A549 (cell line): ENCODE results near the gene CIB4. TPM values are rescaled to one million over a fixed set of nuclear protein-coding genes. Genes with fewer than 3 reads are reported as not detected.
"Not testable (repeated sequence)": the region's sequence is repeated elsewhere in the genome, so short reads cannot be mapped to it uniquely, and the experiment has no call there.

Experiments used
- ATAC-seq, 2 experiments: fragments of 200-7000 bp in 1 of 2; fragments of >200 bp in 1 of 2; cut with Nextera tagmentation in 1 of 2; cut with Tn5 transposase in 1 of 2; 3 replicates each; pipeline versions ENCODE4 v1.8.0 to v1.9.1; 2018 to 2020; ENCODE audit warnings: mild to moderate bottlenecking in 1 of 2, moderate library complexity in 1 of 2
- CTCF ChIA-PET: fragments of 300-600 bp; sonication (Branson Sonifier 250); formaldehyde crosslinking; extraction: SDS; loops from one replicate; lab custom pipeline; 2021; ENCODE audit warnings: antibody characterized with exemption, inconsistent platforms; lab: Yijun Ruan, JAX
- POLR2A ChIA-PET: fragments of 350-600 bp; formaldehyde crosslinking; extraction: SDS; loops from one replicate; lab custom pipeline; 2021; ENCODE audit warnings: antibody characterized with exemption, inconsistent platforms; lab: Yijun Ruan, JAX
- DNase-seq, 2 experiments: peaks; one replicate each; pipeline versions ENCODE4 v3.0.0 to v3.0.0-alpha.2; 2011 to 2016; ENCODE audit warnings: low read depth in 1 of 2, low spot score in 1 of 2
- FAIRE-seq: peaks from 2 replicates; lab custom pipeline; 2011; peaks lifted over from hg19 to GRCh38; lab: Jason Lieb, UNC
- H3K27ac ChIP-seq, 2 experiments: fragments of >200 bp; sonication (Bioruptor Twin); formaldehyde crosslinking; 3 replicates each; pipeline ENCODE4 v1.5.1; 2016 to 2017
- H3K4me1 ChIP-seq: fragments of >200 bp; sonication (Bioruptor Twin); formaldehyde crosslinking; 3 replicates; pipeline ENCODE4 v1.6.1; 2016
- H3K4me2 ChIP-seq: fragments of >200 bp; sonication (Bioruptor Twin); formaldehyde crosslinking; 3 replicates; pipeline ENCODE4 v1.6.1; 2016
- H3K4me3 ChIP-seq: fragments of >200 bp; sonication (Bioruptor Twin); formaldehyde crosslinking; 3 replicates; pipeline ENCODE4 v1.5.1; 2016
- H3K9me3 ChIP-seq: fragments of >200 bp; sonication (Bioruptor Twin); formaldehyde crosslinking; 3 replicates; pipeline ENCODE4 v1.6.1; 2016
- BCL3 ChIP-seq: fragments of >200 bp; sonication (Bioruptor Twin); formaldehyde crosslinking; IDR thresholded peaks from 3 replicates; pipeline ENCODE4 v1.6.1; 2016
- BHLHE40 ChIP-seq: IDR thresholded peaks from 2 replicates; pipeline ENCODE4 v1.6.1; 2012; ENCODE audit warnings: low read depth, low read length, inconsistent platforms
- CBX2 ChIP-seq: fragments of 200-600 bp; sonication (generic); IDR thresholded peaks from 2 replicates; pipeline ENCODE4 v1.6.1; 2016; ENCODE audit warnings: low read depth, mild to moderate bottlenecking, borderline replicate concordance
- CTCF ChIP-seq: fragments of >200 bp; sonication (Bioruptor Twin); formaldehyde crosslinking; IDR thresholded peaks from 3 replicates; pipeline ENCODE4 v1.5.1; 2016
- EHF ChIP-seq: fragments of 250-450 bp; sonication (Bioruptor Pico); IDR thresholded peaks from 2 replicates; pipeline ENCODE4 v1.5.0; 2020; ENCODE audit warnings: mild to moderate bottlenecking
- ELK1 ChIP-seq: fragments of 150-350 bp; IDR thresholded peaks from 2 replicates; pipeline ENCODE4 v1.6.1; 2014; ENCODE audit warnings: low read depth, mild to moderate bottlenecking, low read length
- ESRRA ChIP-seq: fragments of 150-350 bp; IDR thresholded peaks from 2 replicates; pipeline ENCODE4 v1.6.1; 2014; ENCODE audit warnings: mild to moderate bottlenecking, low read length, borderline replicate concordance
- HOXA7 ChIP-seq: fragments of 250-450 bp; sonication (Bioruptor Pico); IDR thresholded peaks from 2 replicates; pipeline ENCODE4 v1.5.0; 2020; ENCODE audit warnings: mild to moderate bottlenecking, moderate library complexity
- HOXB13 ChIP-seq: fragments of 250-450 bp; sonication (Bioruptor Pico); IDR thresholded peaks from 2 replicates; pipeline ENCODE4 v1.5.0; 2020; ENCODE audit warnings: low read depth, mild to moderate bottlenecking, moderate library complexity
- JUNB ChIP-seq: fragments of >200 bp; sonication (Bioruptor Twin); formaldehyde crosslinking; IDR thresholded peaks from 2 replicates; pipeline ENCODE4 v1.6.1; 2016
- MAX ChIP-seq: IDR thresholded peaks from 2 replicates; pipeline ENCODE4 v1.6.1; 2012
- NR3C1 ChIP-seq: fragments of >200 bp; sonication (Bioruptor Twin); formaldehyde crosslinking; IDR thresholded peaks from 3 replicates; pipeline ENCODE4 v1.6.1; 2017
- POLR2A ChIP-seq: IDR thresholded peaks from 2 replicates; pipeline ENCODE4 v1.6.1; 2012; ENCODE audit warnings: mild to moderate bottlenecking, low read length
- TFCP2L1 ChIP-seq: fragments of 250-450 bp; sonication (Bioruptor Pico); IDR thresholded peaks from 2 replicates; pipeline ENCODE4 v1.5.0; 2021; ENCODE audit warnings: mild to moderate bottlenecking
- TP53 ChIP-seq: fragments of 250-450 bp; sonication (Bioruptor Pico); IDR thresholded peaks from 2 replicates; pipeline ENCODE4 v1.5.0; 2021; ENCODE audit warnings: mild to moderate bottlenecking, moderate library complexity
- ZFP36 ChIP-seq: fragments of 450-650 bp; IDR thresholded peaks from 2 replicates; pipeline ENCODE4 v1.6.1; 2014; ENCODE audit warnings: borderline replicate concordance; ENCODE audit not compliant: partially characterized antibody
- ZNF302 ChIP-seq: fragments of 250-450 bp; sonication (Bioruptor Pico); IDR thresholded peaks from 2 replicates; pipeline ENCODE4 v1.9.0; 2021; ENCODE audit warnings: inconsistent platforms, mild to moderate bottlenecking, moderate library complexity
- WGBS: methylation state at CpG from one replicate; pipeline ENCODE4 v1.1.6; 2017; ENCODE audit errors: missing lambda C conversion rate; 5-methylcytosine and 5-hydroxymethylcytosine counted together
- polyA plus RNA-seq, 4 experiments: library from polyadenylated mRNA; depleted of rRNA in 3 of 4; stranded (reverse); fragments of >200 nt; fragmentation: RNase III in 1 of 4; extraction: RNeasy Plus Mini Kit Qiagen cat#74134 plus additional on column Dnase treatment in 1 of 4; gene quantifications; 2 replicates in 3 of 4; 3 replicates in 1 of 4; pipeline ENCODE4 v1.2.3, GENCODE V29; 2011 to 2017

The CIB4 gene
- polyA plus RNA-seq, 2 of the 4 experiments (the other 2 are of a cell fraction) = 0.30 to 1.0 TPM

GRCh38 chr2:26568076-26568890 lies 72.9 kb downstream of the CIB4 start:
- CTCF ChIA-PET = interaction anchor here (0.6 to 18.2 kb wide), 5 partner anchors 9 to 171 kb away, joined by 3 to 237 read pairs (median 3); no protein-coding TSS in a partner anchor
- WGBS = 59% methylated on average over 7 of the region's 7 CpGs

GRCh38 chr2:26567534-26567933 lies 73.6 kb downstream of the CIB4 start:
- no peak for TF ChIP-seq POLR2A
- TF ChIP-seq BHLHE40 = no peak
- no peak for TF ChIP-seq ZFP36
- no peak for TF ChIP-seq HOXB13 (CRISPR knock-in tag)
- TF ChIP-seq NR3C1 = no peak
- TF ChIP-seq CTCF = no peak
- TF ChIP-seq CBX2 = no peak
- Histone ChIP-seq H3K4me3 (no peak overlapping the region), H3K4me2 (no peak overlapping the region), H3K9me3 (no peaks in the 10 kb centered on the region), H3K27ac (no peak overlapping the region), H3K4me1 (peaks cover 4% of the 10 kb centered on the region; the same call in 1 of the 3 replicates)
- ChIA-PET POLR2A (no interaction called here), CTCF (interaction anchor here (3.8 to 18.2 kb wide), 2 partner anchors 10 to 11 kb away, joined by 17 to 237 read pairs; no protein-coding TSS in a partner anchor)
- 14% methylated on average over 3 of the region's 3 CpGs for WGBS
- no peak for FAIRE-seq
- no peak for DNase-seq
- no peak for ATAC-seq

More at GRCh38 chr2:26568076-26568890, 72.9 kb downstream of the CIB4 start:
- TF ChIP-seq EHF (CRISPR knock-in tag) = no peak
- no peak for TF ChIP-seq TP53 (CRISPR knock-in tag)
- TF ChIP-seq JUNB = no peak
- TF ChIP-seq POLR2A = no peak
- TF ChIP-seq ESRRA = no peak
- TF ChIP-seq ZNF302 (CRISPR knock-in tag) = no peak
- TF ChIP-seq MAX = no peak
- TF ChIP-seq TFCP2L1 (CRISPR knock-in tag) = no peak
- TF ChIP-seq BCL3 = no peak
- TF ChIP-seq HOXA7 (CRISPR knock-in tag) = no peak
- no peak for TF ChIP-seq ELK1
- FAIRE-seq = no peak
- Histone ChIP-seq H3K4me3 (no peak overlapping the region), H3K27ac (no peak overlapping the region), H3K9me3 (no peaks in the 10 kb centered on the region), H3K4me1 (no peaks in the 10 kb centered on the region), H3K4me2 (no peak overlapping the region)
- DNase-seq = no peak
- POLR2A ChIA-PET = interaction anchor here (0.7 kb wide), 1 partner anchor 168 kb away, joined by 4 read pairs; no protein-coding TSS in a partner anchor
- no peak for ATAC-seq

GRCh38 chr2:26566731-26567130 lies 74.4 kb downstream of the CIB4 start:
- WGBS = 61% methylated on average over 1 of the region's 1 CpG
- FAIRE-seq, H3K4me3 ChIP-seq, ATAC-seq, H3K27ac ChIP-seq, H3K9me3 ChIP-seq, H3K4me2 ChIP-seq, DNase-seq, H3K4me1 ChIP-seq: not testable (repeated sequence)
- ChIA-PET CTCF (interaction anchor here (1.2 to 18.2 kb wide), 6 partner anchors 10 to 191 kb away, joined by 3 to 237 read pairs (median 6); no protein-coding TSS in a partner anchor), POLR2A (interaction anchor here (1.2 kb wide), 1 partner anchor 8 kb away, joined by 4 read pairs; no protein-coding TSS in a partner anchor)
